HepG2 (cell line): Measurements from ENCODE around the gene DHX16. TPM values are rescaled to one million over a fixed set of nuclear protein-coding genes. Genes with fewer than 3 reads are reported as not detected.

Experiments
- ASH2L ChIP-seq: fragments of 300-600, 200-600 bp; sonication (generic); IDR thresholded peaks from 2 replicates; pipeline ENCODE4 v1.7.0; 2017; ENCODE audit warnings: low read depth, mild to moderate bottlenecking, moderate library complexity, mixed read lengths, low read length; ENCODE audit not compliant: insufficient read length
- ATF7 ChIP-seq, 2 experiments: fragments of 450-650 bp in 1 of 2; sonication (generic) in 1 of 2; formaldehyde crosslinking in 1 of 2; IDR thresholded peaks; 2 replicates each; pipeline versions ENCODE4 v1.4.0 to v1.6.1; 2016 to 2020; ENCODE audit warnings: antibody characterized with exemption in 1 of 2, mild to moderate bottlenecking in 1 of 2, missing genetic modification reagents in 1 of 2
- EHMT2 ChIP-seq: fragments of 200-600 bp; sonication (generic); IDR thresholded peaks from 2 replicates; pipeline ENCODE4 v1.7.0; 2017; ENCODE audit warnings: antibody characterized with exemption, low read depth, low read length, borderline replicate concordance
- GFI1 ChIP-seq: sonication (generic); formaldehyde crosslinking; IDR thresholded peaks from 2 replicates; pipeline ENCODE4 v1.5.0; 2020; ENCODE audit warnings: missing genetic modification reagents, mild to moderate bottlenecking, borderline replicate concordance
- HMGXB3 ChIP-seq: sonication (generic); formaldehyde crosslinking; IDR thresholded peaks from 2 replicates; pipeline ENCODE4 v1.4.0; 2020; ENCODE audit warnings: missing genetic modification reagents, borderline replicate concordance
- ISL2 ChIP-seq: sonication (generic); formaldehyde crosslinking; IDR thresholded peaks from 2 replicates; pipeline ENCODE4 v1.5.0; 2020; ENCODE audit warnings: missing genetic modification reagents
- KDM1A ChIP-seq: IDR thresholded peaks from 2 replicates; pipeline ENCODE4 v1.6.1; 2016; ENCODE audit warnings: missing compliant biosample characterization
- POGK ChIP-seq: sonication (generic); formaldehyde crosslinking; conservative IDR thresholded peaks from 2 replicates; pipeline ENCODE4 v1.8.0; 2022; ENCODE audit warnings: mild to moderate bottlenecking, moderate library complexity, missing genetic modification reagents
- REST ChIP-seq, 2 experiments: IDR thresholded peaks; 2 replicates each; pipeline ENCODE4 v1.6.1; 2011 to 2012; ENCODE audit warnings: low read length in 2 of 2, borderline replicate concordance in 1 of 2, low read depth in 1 of 2, mild to moderate bottlenecking in 1 of 2, moderate library complexity in 1 of 2
- TBX2 ChIP-seq: sonication (generic); formaldehyde crosslinking; IDR thresholded peaks from 2 replicates; pipeline ENCODE4 v1.5.0; 2020; ENCODE audit warnings: missing genetic modification reagents, mild to moderate bottlenecking, borderline replicate concordance
- TP53 ChIP-seq: sonication (generic); formaldehyde crosslinking; conservative IDR thresholded peaks from 2 replicates; pipeline ENCODE4 v1.4.0; 2020; ENCODE audit warnings: missing genetic modification reagents
- ZNF333 ChIP-seq: sonication (generic); formaldehyde crosslinking; IDR thresholded peaks from 2 replicates; pipeline ENCODE4 v1.4.0; 2020; ENCODE audit warnings: mild to moderate bottlenecking, missing genetic modification reagents, borderline replicate concordance
- ZXDC ChIP-seq: sonication (generic); formaldehyde crosslinking; IDR thresholded peaks from 2 replicates; pipeline ENCODE4 v1.5.0; 2020; ENCODE audit warnings: mild to moderate bottlenecking, missing genetic modification reagents
- polyA plus RNA-seq, 8 experiments: library from polyadenylated mRNA; depleted of rRNA in 3 of 8; stranded (reverse) in 7 of 8; unstranded in 1 of 8; fragments of >200 nt; fragmentation: Illumina TruSeq in 4 of 8; extraction: Trizol in 4 of 8; gene quantifications; 2 replicates each; pipeline versions ENCODE4 v1.2.1 to v1.2.3, GENCODE V29; 2011 to 2016; ENCODE audit warnings: low read depth in 4 of 8, missing spikeins in 1 of 8, mixed read lengths in 1 of 8; ENCODE audit not compliant: insufficient read depth in 1 of 8
- total RNA-seq, 5 experiments: library from RNA; depleted of rRNA; stranded (reverse); fragments of >200 nt; fragmentation: Illumina TruSeq; extraction: Trizol; gene quantifications; 2 replicates each; pipeline ENCODE4 v1.2.3, GENCODE V29; 2016; ENCODE audit warnings: low read depth in 1 of 5

Gene DHX16
- total and polyA plus RNA-seq, 2 of the 13 experiments (the other 11 are each of a cell fraction or from before 2014, with no cell fraction given) = 57.0 to 58.5 TPM

GRCh38 chr6:30721198-30722024, 48.6 kb upstream of the DHX16 start (continued):
- TF ChIP-seq ZXDC (CRISPR knock-in tag) = no peak
- peak in 1 of 2 experiments; percentile 8; a peak in 1 of 4 replicates for TF ChIP-seq REST (IDR thresholded peaks at IDR 0.05; ENCODE audit: borderline replicate concordance in 1 of 2, low read depth in 1 of 2, low read length in 2 of 2)
- TF ChIP-seq ZNF333 = peak; percentile 38; the same call in 1 of the 2 replicates
- TF ChIP-seq GFI1 (CRISPR knock-in tag) = no peak
- TF ChIP-seq POGK (CRISPR knock-in tag) = 0 out of 2 replicates have a peak, but pooled peaks have one; percentile 73
- TF ChIP-seq ASH2L = peak; percentile 31
- no peak for TF ChIP-seq ATF7 (IDR thresholded peaks at IDR 0.05)
- no peak for TF ChIP-seq ATF7 (CRISPR knock-in tag; IDR thresholded peaks at IDR 0.05)
- no peak for TF ChIP-seq KDM1A (CRISPR knock-in tag)
- TF ChIP-seq EHMT2 = no peak
- peak; percentile 22; the same call in 1 of the 2 replicates for TF ChIP-seq ISL2
- peak; percentile 73 for TF ChIP-seq TBX2
- TF ChIP-seq HMGXB3 = no peak
- TF ChIP-seq TP53 (CRISPR knock-in tag) = 0 out of 2 replicates have a peak, but pooled peaks have one; percentile 2
